Kidney epithelial cell (primary cell): ENCODE results near the gene NRM. TPM values are rescaled to one million over a fixed set of nuclear protein-coding genes. Genes with fewer than 3 reads are reported as not detected.
A peak's percentile ranks its signal among the peaks of the same experiment; 100 is the strongest.

Source experiments
- DNase-seq: peaks from one replicate; pipeline ENCODE4 v3.0.0-alpha.2; 2010; ENCODE audit warnings: low read depth
- H3K27me3 ChIP-seq: 2 replicates; pipeline ENCODE4 v1.6.0; 2011; ENCODE audit warnings: low read length; ENCODE audit not compliant: control insufficient read depth, insufficient read depth
- H3K36me3 ChIP-seq: 2 replicates; pipeline ENCODE4 v1.5.1; 2011; ENCODE audit warnings: low read length; ENCODE audit not compliant: control insufficient read depth, insufficient read depth
- H3K4me3 ChIP-seq: 2 replicates; pipeline ENCODE4 v1.5.1; 2011; ENCODE audit warnings: low read depth, mild to moderate bottlenecking, control low read depth, low read length
- total RNA-seq: library from RNA; depleted of rRNA; stranded (reverse); fragments of >200 nt; gene quantifications from 2 replicates; pipeline ENCODE4 v1.2.3, GENCODE V29; 2015
- TF ChIP-seq, protein P1 (sequence below): IDR thresholded peaks from 2 replicates; pipeline ENCODE4 v1.5.1; 2011; ENCODE audit warnings: mild to moderate bottlenecking, moderate library complexity, low read length, control low read depth, inconsistent platforms; ENCODE audit not compliant: insufficient read depth, poor library complexity, severe bottlenecking

NRM gene
- total RNA-seq, 1 donor from 2014 or later = 10.4 TPM

DNA sequence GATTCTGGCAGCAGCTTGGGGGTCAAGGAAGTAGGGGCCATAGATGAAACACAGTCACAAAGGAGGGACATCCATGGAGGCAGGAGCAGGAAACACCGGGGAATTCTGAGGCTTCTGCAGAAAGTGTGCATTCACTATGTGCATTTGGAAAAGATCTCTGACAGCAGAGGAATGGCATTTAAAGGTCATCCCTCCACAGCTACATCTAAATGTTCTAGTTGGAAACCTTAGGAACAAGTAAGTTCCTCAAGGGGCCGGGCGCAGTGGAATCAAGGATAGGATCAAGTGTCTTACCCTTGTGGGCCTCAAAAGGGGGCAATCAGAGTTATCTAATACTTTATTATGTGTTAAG, 35.1 kb downstream of the NRM start:
- Histone ChIP-seq H3K27me3 (no peaks in the 10 kb centered on the region), H3K36me3 (peaks cover 2% of the 10 kb centered on the region), H3K4me3 (no peak overlapping the region)
- no peak for DNase-seq
- TF ChIP-seq, protein P1, sequence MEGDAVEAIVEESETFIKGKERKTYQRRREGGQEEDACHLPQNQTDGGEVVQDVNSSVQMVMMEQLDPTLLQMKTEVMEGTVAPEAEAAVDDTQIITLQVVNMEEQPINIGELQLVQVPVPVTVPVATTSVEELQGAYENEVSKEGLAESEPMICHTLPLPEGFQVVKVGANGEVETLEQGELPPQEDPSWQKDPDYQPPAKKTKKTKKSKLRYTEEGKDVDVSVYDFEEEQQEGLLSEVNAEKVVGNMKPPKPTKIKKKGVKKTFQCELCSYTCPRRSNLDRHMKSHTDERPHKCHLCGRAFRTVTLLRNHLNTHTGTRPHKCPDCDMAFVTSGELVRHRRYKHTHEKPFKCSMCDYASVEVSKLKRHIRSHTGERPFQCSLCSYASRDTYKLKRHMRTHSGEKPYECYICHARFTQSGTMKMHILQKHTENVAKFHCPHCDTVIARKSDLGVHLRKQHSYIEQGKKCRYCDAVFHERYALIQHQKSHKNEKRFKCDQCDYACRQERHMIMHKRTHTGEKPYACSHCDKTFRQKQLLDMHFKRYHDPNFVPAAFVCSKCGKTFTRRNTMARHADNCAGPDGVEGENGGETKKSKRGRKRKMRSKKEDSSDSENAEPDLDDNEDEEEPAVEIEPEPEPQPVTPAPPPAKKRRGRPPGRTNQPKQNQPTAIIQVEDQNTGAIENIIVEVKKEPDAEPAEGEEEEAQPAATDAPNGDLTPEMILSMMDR = no peak

- TF ChIP-seq, protein P1 = no peak
- peaks cover 2% of the 10 kb centered on the region for H3K36me3 ChIP-seq
- DNase-seq = no peak
Measured at GRCh38 chr6:30654798-30655742, 35.7 kb downstream of the NRM start.

GRCh38 chr6:30651143-30651542, 39.6 kb downstream of the NRM start:
- TF ChIP-seq, protein P1 = no peak
- Histone ChIP-seq H3K27me3 (no peaks in the 10 kb centered on the region), H3K36me3 (peaks cover 2% of the 10 kb centered on the region), H3K4me3 (no peak overlapping the region)
- DNase-seq = no peak

More at GRCh38 chr6:30654798-30655742, 35.7 kb downstream of the NRM start:
- Histone ChIP-seq H3K27me3 (no peaks in the 10 kb centered on the region), H3K4me3 (no peak overlapping the region)

GRCh38 chr6:30647242-30648116, 43.3 kb downstream of the NRM start:
- Histone ChIP-seq H3K27me3 (no peaks in the 10 kb centered on the region), H3K36me3 (no peaks in the 10 kb centered on the region), H3K4me3 (peak overlapping the region; percentile 99)
- no peak for DNase-seq
- TF ChIP-seq, protein P1 = no peak

- H3K27me3 ChIP-seq = no peaks in the 10 kb centered on the region
- H3K4me3 ChIP-seq = peak within 1 kb of the TSS; percentile 99
- no peaks in the 10 kb centered on the region for H3K36me3 ChIP-seq
- TF ChIP-seq, protein P1 = no peak
- DNase-seq = peak; percentile 72
Measured at GRCh38 chr6:30646450-30647241, 44.1 kb downstream of the NRM start, which contains the start of gene C6orf136. Gene C6orf136, plus strand, starts transcription at chr6:30647133. Its CDS starts 99 bp downstream, at chr6:30647232.
